GM21529 (cell line): Measurements from ENCODE around the gene COX7B.
"Not testable (repeated sequence)": the region's sequence is repeated elsewhere in the genome, so short reads cannot be mapped to it uniquely, and the experiment has no call there.

ENCODE experiments used
- ATAC-seq: cut with Tn5 transposase; IDR thresholded peaks from one replicate; pipeline ENCODE4 v1.9.1; 2021; ENCODE audit not compliant: unreplicated experiment

Gene COX7B, protein sequence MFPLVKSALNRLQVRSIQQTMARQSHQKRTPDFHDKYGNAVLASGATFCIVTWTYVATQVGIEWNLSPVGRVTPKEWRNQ

DNA sequence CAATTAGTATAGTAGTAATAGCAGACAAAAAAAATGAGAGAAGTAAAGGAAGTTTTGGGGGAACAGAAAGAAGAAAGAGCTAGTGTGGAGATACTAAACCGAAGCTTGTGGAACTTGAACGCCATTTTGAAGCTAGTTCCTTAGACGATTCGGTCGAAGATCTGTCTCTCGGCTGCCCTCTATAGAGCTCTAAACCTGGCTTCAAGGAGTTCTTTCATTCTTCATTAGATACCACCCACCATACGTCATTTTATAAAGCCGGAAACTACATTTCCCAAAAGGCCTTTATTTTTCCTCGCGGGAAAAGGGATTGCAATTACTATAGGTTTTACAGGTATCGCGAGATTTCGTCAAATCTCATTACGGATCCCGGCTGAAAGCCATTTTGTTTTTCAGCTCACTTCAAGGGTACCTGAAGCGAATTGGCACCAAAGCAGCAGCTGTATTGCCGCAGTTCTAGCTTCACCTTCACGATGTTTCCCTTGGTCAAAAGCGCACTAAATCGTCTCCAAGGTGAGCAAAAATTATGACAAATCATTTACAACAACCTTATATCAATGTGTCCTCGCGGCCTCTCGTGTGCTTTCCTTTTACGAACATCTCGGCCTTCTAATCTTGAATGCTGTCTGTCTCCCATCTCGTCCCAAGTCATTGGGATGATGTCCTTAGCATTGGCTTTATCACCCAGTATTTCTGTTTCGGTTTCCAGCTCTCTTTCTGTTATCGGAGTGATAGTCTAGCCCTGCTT, at the start of gene COX7B:
TSS of gene COX7B (plus strand) at position 388 of the 748 bp plus-strand sequence. CDS start at position 474, 86 bp downstream.
- ATAC-seq = peak; percentile 62

DNA sequence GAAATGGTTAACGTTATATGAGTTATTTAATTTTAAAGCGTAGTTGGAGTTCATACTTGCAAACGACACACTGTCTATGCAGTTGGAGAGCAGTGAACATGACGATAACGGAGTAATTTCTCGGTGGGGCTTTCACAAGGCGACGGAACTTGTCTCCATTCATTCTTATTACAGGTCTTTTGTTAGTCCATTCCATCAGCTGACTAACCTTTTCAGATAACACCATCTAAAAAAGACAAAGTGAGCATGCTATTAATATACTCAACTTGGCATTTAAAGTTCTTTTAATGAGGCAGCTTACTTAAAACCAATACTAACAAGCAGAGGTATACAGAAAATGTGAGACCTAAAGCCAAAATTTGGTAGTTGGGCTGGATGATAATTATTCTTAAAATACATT, 23.9 kb upstream of the COX7B start:
- ATAC-seq = no peak

DNA sequence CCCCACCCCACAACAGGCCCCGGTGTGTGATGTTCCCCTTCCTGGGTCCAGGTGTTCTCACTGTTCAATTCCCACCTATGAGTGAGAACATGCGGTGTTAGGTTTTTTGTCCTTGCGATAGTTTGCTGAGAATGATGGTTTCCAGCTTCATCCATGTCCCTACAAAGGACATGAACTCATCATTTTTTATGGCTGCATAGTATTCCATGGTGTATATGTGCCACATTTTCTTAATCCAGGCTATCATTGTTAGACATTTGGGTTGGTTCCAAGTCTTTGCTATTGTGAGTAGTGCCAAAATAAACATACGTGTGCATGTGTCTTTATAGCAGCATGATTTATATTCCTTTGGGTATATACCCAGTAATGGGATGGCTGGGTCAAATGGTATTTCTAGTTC, 17.9 kb upstream of the COX7B start:
- ATAC-seq = not testable (repeated sequence)

DNA sequence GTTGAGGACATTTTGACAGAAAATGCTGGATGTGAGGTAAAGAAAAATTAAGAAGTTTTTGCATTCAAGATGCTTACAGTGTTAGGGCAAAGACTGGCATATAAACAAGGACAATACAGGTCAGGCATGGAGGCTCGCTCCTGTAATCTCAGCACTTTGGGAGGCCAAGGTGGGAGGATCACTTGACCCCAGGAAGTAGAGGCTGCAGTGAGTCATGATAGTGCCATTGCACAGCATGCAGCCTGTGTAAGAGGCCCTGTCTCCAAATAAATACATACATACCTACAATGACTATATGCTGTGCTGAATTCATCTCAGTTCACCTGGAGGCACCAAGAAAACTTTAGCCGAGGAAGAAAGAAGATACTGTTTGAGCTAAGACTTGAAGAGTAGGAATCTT, 6.4 kb upstream of the COX7B start:
- no peak for ATAC-seq

DNA sequence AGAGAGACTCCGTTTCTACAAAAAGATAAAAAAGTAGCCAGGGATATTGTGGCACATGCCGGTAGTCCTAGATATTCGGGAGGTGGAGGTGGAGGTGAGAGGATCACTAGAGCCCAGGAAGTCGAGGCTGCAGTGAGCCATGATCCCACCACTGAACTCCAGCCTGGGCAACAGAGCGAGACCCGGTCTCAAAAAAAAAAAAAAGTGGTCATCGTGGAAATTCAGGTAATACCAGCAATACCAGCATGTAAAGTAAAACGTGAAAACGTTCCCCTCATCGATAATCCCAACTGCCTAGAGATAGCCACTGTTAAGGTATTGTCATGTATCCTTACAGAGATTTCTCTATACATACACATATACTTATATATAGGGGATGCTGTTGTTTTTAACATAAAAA, 5.6 kb upstream of the COX7B start:
- no peak for ATAC-seq

DNA sequence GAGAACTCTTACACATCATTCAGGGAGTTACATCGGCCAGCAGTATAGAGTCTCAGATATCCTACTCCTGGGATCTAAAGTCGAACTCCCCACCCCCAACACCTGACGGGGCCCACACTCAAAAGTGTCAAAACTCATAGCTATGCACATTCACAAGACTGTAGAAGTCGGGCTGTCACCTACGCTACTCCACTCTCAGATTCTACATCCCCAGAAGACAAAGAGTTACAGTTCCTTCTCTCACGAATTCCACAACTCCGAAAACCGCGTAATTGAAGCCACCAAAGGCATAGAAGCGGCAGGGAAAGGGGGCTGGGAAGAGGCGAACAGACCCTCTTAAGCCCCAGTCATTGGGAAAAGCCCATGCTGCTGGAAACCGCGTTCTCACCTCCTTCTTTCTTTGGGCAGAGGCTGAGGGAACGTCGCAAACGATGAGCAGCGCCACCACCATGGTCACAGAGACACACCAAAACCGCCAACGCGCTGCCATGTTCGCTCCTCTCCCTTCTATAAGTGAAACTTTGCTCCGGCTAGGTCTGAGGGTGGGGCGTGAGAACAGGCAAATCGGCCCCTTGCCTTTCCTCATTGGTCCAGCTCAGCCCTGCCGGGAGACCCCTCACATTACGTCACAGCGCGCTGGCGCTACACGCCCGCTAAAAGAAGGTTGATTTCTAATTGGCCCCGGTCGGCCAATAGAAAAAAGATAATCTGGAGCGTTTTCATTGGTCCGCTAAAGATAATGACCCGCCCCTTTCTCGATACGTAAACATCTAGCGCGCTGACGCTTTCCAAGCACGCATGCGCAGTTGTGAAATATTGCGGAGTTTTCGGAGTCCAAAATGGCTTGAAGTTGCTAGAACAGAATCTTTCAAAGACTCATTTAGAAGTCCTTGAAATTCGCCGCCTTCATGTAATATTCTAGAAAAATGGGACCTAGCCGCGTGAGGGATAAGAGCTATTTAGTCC, 4.1 kb upstream of the COX7B start, which contains the start of gene MAGT1:
TSS of gene MAGT1 (minus strand) at position 515 of the 966 bp plus-strand sequence. CDS start at position 490, 25 bp downstream.
- ATAC-seq = peak; percentile 85

DNA sequence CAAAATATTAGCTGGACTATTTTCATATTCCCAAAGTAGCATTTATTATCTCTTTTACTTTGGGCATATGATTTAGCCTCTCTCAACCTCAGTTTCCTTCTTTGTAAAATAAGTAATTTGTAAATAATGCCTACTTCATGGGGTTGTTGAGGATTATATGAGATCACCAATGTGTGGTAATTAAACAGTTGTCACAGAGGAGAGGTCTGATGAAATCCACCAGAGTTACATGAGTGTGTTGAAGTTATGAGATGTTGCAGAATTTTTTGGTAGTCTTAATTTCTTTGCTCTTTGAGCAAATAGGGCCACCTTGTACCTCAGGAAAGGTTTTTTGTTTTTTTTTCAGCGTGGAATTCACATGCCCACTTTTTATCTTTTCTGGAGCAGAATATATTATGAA, 1.4 kb downstream of the COX7B start:
- ATAC-seq = no peak

DNA sequence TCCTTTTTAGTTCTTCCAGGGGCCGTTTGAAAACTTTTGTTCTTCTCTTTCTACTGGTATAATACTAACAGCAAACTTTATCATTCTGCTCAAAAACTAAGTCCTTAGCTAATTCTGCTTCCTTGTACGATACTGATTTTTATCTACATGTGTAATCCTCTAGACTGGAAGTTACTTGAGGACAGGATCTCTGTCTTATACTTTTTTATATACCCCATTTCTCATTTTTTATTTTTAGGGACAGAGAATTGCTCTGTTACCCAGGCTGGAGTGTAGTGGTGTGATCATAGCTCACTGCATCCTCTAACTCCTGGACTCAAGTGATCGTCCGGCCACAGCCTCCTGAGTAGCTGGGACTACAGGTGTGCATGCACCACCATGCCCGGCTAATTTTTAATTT, 2.2 kb downstream of the COX7B start:
- ATAC-seq = no peak

DNA sequence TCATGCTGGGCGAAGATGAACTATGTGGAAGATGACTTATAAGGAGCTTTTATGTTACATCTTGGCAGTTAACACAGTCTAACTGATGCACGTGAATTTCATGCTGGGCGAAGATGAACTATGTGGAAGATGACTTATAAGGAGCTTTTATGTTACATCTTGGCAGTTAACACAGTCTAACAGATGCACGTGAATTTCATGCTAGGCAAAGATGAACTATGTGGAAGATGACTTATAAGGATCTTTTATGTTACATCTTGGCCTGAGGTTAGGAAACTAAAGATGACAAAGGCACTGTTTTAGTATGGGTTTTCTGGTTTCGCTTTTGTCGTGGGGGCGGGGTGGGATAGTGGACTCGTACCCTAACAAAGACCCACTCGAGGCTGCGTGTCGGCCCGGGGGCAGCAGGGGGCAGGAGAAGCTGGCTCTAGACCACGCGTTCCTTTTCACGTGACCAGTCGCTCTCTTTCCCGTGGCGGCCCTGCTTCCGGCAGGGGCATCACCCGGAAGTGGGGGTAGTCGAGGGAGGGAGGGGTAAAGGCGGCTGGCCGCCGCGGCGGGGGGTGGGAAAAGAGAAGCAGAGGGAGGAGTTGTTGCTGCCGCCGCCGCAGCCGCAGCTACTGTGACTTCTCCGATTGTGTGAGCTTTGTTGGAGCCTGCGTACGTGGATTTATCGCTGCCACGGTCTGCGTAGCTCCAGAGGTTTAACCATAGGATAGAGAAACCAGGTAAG, 11.0 kb downstream of the COX7B start, which contains the start of gene ATP7A:
TSS of gene ATP7A (plus strand) at position 586 of the 733 bp plus-strand sequence. CDS start 60,949 bp downstream, outside the sequence.
- peak; percentile 95 for ATAC-seq

DNA sequence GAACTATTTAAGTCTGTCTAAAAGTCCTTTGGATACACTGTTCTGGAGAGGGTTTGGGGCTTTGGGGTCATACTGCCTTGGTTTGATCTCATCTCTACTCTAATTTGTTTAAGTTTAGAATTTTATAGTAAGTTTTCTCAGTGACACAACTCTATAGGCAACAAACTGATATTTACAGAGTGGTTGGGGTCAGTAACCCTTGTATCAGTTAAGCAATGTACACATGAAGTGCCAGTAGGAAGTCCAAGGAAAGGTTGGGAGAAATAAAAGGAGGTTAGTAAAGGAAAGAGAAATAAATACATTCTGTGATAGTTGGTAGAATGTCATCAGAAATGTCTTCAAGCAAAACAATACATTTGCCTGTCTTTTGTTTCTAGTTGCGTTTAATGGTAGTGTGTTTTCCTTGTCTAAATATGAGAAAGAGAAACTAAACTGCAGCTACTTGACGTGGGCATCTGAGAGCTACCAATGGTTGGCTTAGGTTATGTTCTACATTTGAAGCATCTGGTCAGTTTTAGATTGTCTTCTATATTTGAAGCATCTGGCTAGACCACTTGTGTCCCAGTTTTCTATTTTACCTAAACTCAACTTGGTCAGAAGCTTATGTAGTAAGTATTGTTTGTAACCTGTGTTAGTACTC, 18.1 kb downstream of the COX7B start:
- peak; percentile 59 for ATAC-seq

DNA sequence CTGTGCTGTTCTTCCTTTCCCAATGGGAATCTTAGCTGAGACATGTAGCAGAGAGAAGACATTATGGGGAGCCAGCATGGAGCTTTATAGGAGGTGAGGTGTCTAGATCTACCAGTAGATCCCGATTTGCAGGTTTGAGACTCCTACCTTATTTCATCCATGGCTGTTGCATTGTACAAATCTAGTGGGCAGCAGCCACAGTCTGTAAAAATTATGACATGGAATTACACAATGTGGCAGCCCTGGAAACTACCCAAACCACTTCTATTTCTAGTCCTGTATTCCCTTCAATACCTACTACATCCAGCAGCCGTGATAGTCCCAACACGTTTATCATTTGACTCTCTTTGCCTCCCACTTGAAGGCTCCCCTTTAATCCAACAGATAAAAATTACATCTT, 19.3 kb downstream of the COX7B start:
- no peak for ATAC-seq

DNA sequence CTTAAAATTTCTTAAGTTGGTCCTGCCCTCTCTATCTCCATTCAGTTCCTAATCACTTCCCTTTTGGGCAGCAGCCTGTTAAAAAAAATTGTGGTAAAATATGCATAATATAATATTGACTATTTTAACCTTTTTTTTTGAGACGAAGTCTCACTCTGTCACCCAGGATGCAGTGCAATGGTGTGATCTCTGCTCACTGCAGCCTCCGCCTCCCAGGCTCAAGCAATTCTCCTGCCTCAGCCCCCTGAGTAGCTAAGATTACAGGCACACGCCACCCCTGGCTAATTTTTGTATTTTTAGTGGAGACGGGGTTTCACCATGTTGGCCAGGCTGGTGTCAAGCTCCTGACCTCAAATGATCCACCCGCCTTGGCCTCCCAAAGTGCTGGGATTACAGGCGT, 20.1 kb downstream of the COX7B start:
- ATAC-seq = not testable (repeated sequence)

DNA sequence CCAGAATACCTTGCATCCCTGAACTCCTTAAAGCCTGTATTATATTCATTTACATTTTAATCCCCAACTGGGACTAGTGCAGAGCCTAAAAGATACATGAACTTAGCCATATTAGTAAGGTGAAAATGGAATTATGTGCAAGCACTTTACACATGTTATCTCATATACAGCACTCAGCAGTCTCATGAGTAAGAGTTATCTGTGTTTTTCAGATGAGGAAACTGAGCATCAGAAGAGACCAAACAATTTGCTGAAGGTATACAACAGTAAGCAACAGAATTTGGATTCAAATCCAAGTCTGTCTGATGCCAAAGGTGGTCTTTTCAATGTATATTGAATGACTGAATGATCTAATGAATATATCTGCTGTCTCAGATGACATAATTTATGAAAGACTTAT, 23.5 kb downstream of the COX7B start:
- no peak for ATAC-seq

DNA sequence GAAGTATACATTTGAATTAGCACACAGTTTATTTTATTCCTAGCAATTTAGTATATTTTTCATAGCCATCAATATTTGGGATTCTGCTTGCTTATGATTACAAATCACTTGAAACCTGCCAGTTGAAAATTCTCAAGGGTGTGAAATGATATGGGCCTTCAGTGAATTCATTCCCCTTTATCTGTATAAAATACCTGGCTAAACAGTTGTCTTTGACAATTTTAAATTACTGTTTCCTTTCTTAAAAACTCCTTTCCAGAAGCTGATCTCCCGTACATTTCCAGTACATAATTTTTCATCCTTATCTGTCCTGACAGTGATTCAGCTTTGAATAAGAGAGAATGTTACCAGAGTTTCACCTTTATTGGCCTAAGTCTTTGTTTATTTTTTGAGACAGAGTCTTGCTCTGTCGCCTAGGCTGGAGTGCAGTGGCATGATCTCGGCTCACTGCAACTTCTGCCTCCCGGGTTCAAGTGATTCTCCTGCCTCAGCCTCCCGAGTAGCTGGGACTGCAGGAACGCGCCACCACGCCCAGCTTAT, 25.1 kb downstream of the COX7B start:
- no peak for ATAC-seq

DNA sequence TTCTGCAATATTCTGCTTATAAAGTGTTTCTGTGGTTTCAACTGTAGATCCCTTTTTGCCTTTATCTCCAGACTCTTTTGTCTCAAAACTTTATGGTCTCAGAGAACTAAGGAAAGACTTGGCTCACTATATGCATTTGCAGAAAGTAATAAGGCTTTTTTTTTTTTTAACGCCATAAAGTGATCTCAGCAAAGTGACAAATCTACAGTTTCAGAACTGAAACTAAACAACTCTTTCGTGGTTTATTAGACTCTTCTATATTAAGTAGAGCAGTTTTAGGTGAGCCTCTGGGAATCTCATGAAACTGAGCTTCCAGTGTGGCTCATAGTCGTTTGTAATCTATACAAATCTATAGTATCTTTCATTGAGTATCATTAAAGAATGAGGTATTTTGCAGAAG, 26.5 kb downstream of the COX7B start:
- peak; percentile 53 for ATAC-seq

DNA sequence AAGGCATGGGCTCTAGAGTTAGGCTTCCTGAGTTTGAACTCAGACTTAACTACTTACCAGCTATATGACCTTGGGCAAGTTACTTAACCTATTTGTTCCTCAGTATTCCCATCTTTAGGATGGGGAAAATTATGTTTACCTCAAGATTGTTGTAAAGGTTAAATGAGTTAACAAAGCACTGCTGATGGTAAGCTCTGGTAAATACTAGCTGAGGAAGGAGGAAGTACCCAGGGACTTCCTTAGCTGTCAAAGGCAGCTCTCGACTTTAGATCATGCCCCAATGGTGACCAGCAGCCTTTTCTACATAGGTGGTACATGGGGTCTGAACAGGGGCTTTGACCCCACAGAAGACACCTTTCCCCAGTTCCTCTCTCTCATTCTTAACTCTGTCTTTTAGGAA, 31.3 kb downstream of the COX7B start:
- no peak for ATAC-seq

DNA sequence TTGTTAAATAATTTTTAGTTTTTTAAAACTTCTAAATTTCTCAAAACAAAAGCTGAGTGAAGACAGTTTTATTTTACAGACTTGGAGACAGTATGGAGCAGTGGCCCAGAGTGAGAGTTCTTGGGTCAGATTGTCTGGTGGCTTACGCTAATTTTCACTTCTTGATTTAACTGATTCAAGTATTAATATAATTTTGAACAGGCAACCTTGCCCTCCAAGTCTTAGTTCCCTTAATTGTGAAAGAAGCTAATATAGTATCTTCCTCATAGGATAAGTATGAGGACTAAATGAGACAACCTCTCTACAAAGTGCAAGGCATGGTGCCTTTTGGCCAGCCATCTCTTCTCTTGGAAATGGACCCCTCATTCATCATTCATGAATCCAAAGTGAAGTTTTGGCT, 36.6 kb downstream of the COX7B start:
- ATAC-seq = no peak

DNA sequence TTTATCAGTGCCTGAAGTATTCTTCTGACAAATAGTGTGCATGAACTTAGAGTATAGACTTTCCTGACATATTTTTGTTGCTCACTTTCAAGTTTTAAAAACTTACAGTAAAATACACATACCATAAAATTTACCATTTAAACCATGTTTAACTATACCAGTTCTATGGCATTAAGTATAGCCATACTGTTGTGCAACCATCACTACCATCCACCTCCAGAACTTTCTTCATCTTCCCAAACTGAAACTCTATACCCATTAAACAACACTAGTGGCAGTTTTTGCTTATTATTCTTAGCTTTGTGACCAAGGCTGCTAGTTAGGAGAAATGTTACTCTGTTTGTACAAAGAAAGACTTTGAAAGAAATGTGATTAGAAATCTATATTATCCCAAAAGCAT, 37.0 kb downstream of the COX7B start:
- no peak for ATAC-seq

DNA sequence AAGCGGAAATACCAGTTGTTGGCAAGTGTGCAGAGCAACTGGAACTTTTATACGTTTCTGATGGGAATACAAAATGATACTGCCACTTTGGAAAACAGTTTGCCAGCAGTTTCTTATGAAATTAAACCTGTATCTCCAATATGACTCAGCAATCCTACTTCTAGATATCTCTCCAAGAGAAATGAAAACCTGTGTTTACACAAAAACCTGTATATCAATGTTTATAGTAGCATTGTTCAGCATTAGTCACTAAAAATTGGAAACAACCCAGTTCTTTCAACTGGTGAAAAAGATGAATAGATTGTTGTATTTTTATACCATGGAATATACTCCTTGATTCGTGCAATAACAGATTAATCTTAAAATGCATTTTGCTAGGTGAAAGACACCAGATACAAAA, 38.0 kb downstream of the COX7B start:
- ATAC-seq = no peak

DNA sequence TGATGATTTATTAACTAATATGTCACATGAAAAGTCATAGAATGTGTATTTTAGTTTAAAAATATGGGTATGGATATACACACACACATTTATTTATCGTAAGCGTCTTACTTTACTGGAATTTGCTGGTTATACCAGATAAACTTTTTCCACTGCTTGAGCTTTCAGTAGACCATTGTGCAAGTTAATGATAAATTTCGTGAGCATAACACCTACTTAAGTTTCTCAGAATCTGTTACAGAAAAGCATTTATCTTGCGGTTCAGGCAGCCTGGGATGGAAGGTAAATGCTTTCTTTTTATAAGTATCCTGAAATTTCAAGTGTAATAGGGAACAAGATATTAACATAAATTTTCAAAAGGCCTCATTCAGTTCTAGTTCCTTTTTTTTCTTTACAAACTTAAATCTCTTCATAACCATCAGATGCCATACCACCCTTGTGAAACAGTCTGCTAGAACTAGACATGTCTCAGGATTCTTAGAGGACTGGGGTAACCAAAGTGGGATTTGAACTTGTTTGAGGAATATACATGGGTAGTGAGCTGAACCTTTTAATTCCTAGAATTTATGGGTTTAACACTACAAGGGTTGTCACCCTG, 38.9 kb downstream of the COX7B start:
- ATAC-seq = no peak
